ENCODE results near the gene CHMP2A. TPM values are rescaled to one million over a fixed set of nuclear protein-coding genes. Genes with fewer than 3 reads are reported as not detected.

Gene CHMP2A
- total and polyA plus RNA-seq, 2 donors (not counting 3 experiments of a cell fraction or from before 2014, with no cell fraction given), result 105 to 150 TPM

DNA sequence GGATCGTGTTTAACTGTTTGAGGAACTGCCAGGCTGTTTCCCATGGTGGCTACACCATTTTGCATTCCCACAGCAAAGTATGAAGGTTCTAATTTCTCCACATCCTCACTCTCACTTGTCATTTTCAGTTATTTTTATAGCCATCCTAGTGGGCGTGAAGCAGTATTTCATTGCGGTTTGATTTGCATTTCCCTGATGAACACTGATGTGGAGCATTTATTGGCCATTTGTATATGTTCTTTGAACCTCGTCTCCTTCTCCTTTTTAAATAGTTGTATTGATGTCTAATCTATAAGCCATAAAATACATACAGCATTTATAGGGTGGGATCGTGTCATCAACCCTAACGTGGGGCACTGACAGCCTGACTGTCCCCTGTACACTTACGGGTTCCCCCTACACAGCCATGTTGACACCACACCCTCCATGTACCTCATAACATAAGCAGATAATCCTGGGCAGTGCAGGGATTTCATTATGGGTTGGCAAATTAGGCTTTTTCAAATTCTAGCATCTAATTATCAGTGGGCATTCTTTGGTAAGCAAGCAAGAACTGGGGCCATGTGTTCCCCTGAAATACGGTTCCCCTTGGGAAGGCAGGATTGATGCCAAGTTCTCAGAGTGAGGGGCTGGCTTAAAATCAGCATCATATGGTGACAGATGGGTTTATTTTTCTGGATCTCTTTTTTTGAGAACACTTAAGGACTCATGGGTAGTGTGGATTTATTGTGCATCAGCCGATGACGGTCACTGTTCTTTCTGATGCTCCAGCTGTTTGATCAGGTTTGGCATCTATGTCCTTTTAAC is 23.7 kb downstream of the CHMP2A start:
- TF ChIP-seq POLR2AphosphoS5 (IDR thresholded peaks at IDR 0.05; ENCODE audit: insufficient read depth, low read depth, low read length) (no peak), POLR2A (IDR thresholded peaks at IDR 0.05; ENCODE audit: low read depth, low read length) (no peak), EZH2 (IDR thresholded peaks at IDR 0.05; ENCODE audit: borderline replicate concordance, low read depth, low read length, severe bottlenecking) (no peak), GATA2 (IDR thresholded peaks at IDR 0.05; ENCODE audit: insufficient read depth, insufficient read length, low read depth, low read length) (no peak), JUN (IDR thresholded peaks at IDR 0.05; ENCODE audit: borderline replicate concordance, insufficient read depth, insufficient read length, low read depth) (no peak)
- TF ChIP-seq, protein P1, sequence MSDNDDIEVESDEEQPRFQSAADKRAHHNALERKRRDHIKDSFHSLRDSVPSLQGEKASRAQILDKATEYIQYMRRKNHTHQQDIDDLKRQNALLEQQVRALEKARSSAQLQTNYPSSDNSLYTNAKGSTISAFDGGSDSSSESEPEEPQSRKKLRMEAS (IDR thresholded peaks at IDR 0.05; ENCODE audit: insufficient read depth, insufficient read length), result no peak
- TF ChIP-seq, protein P2, sequence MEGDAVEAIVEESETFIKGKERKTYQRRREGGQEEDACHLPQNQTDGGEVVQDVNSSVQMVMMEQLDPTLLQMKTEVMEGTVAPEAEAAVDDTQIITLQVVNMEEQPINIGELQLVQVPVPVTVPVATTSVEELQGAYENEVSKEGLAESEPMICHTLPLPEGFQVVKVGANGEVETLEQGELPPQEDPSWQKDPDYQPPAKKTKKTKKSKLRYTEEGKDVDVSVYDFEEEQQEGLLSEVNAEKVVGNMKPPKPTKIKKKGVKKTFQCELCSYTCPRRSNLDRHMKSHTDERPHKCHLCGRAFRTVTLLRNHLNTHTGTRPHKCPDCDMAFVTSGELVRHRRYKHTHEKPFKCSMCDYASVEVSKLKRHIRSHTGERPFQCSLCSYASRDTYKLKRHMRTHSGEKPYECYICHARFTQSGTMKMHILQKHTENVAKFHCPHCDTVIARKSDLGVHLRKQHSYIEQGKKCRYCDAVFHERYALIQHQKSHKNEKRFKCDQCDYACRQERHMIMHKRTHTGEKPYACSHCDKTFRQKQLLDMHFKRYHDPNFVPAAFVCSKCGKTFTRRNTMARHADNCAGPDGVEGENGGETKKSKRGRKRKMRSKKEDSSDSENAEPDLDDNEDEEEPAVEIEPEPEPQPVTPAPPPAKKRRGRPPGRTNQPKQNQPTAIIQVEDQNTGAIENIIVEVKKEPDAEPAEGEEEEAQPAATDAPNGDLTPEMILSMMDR (IDR thresholded peaks at IDR 0.05; ENCODE audit: extremely low read depth in 1 of 2, insufficient read depth in 1 of 2, low read depth in 1 of 2, low read length in 2 of 2), result no peak
- Histone ChIP-seq H3K9ac (replicated peaks; ENCODE audit: extremely low read depth, insufficient read depth, low read length) (no peak overlapping the region), H3K27ac (ENCODE audit: insufficient read depth, low read depth, low read length) (no peak overlapping the region), H3K4me3 (replicated peaks in 1 of 3; ENCODE audit: insufficient read depth in 1 of 3, low read depth in 1 of 3, low read length in 3 of 3) (no peak overlapping the region), H3K4me2 (ENCODE audit: insufficient read depth, low read length) (no peak overlapping the region), H3K4me1 (ENCODE audit: control insufficient read depth, extremely low read depth, insufficient read depth, low read length) (no peaks in the 10 kb centered on the region), H4K20me1 (replicated peaks; ENCODE audit: control insufficient read depth, extremely low read depth, insufficient read depth, low read length) (no peaks in the 10 kb centered on the region), H3K79me2 (ENCODE audit: control insufficient read depth, insufficient read depth, low read length) (no peaks in the 10 kb centered on the region), H3K9me1 (replicated peaks; ENCODE audit: control insufficient read depth, extremely low read depth, insufficient read depth, low read length) (no peaks in the 10 kb centered on the region), H3K27me3 (ENCODE audit: control insufficient read depth in 2 of 2, insufficient read depth in 2 of 2, low read length in 2 of 2) (peaks cover 11 to 19% of the 10 kb centered on the region in 2 experiments), H3K36me3 (ENCODE audit: control insufficient read depth in 2 of 2, extremely low read depth in 1 of 2, insufficient read depth in 2 of 2, low read length in 2 of 2) (no peaks in the 10 kb centered on the region), H2AFZ (ENCODE audit: low read depth, low read length) (no peak overlapping the region), H3K9me3 (replicated peaks; ENCODE audit: control insufficient read depth, insufficient read depth, low read length) (no peaks in the 10 kb centered on the region)
- CTCF ChIA-PET, result interaction anchor here (1.2 to 1.7 kb wide), 2 partner anchors 11 to 17 kb away, joined by 4 to 9 read pairs; partner anchors contain the start of gene ZBTB45
- FAIRE-seq (no peak), DNase-seq (ENCODE audit: low read depth, low spot score) (no peak)
- POLR2A ChIA-PET, result no interaction called here
- dilution Hi-C loops (cut with MboI; ENCODE audit: extremely low pct_ligation_motif_present, low sequenced_read_pairs) (no loop called here), intact Hi-C loops (cut with micrococcal nuclease) (no loop called here)
- no TSS peak for BruUV-seq (replicated peaks)
